ENCODE data around the gene BHLHE40.

GRCh38 chr3:4977853-4978203, 1.4 kb upstream of the BHLHE40 start:
- TF ChIP-seq PHF8 (CRISPR knock-in tag; IDR thresholded peaks at IDR 0.05) (no peak), SUZ12 (IDR thresholded peaks at IDR 0.05; ENCODE audit: low read depth, low read length) (no peak), ZBTB26 (CRISPR knock-in tag; IDR thresholded peaks at IDR 0.05; ENCODE audit: borderline replicate concordance) (no peak)
